Activated CD4-positive, alpha-beta T cell treated with anti-CD3 and anti-CD28 coated beads for 36 hours (primary cell): ENCODE data around the gene CCDC107. TPM values are rescaled to one million over a fixed set of nuclear protein-coding genes. Genes with fewer than 3 reads are reported as not detected.

Experiments used
- ATAC-seq: fragments of 200-7000 bp; cut with Tn5 transposase; one replicate; pipeline ENCODE4 v1.10.0; 2021; ENCODE audit warnings: mild to moderate bottlenecking, moderate library complexity
- CTCF ChIA-PET: fragments of 350-600 bp; sonication (Branson Sonifier 250); formaldehyde crosslinking; loops from one replicate; lab custom pipeline; 2021; ENCODE audit warnings: antibody characterized with exemption; lab: Charles Lee
- POLR2A ChIA-PET: fragments of 350-600 bp; sonication (Branson Sonifier 250); formaldehyde crosslinking; loops from one replicate; lab custom pipeline; 2021; ENCODE audit warnings: antibody characterized with exemption, inconsistent platforms; lab: Charles Lee
- DNase-seq: peaks from one replicate; pipeline ENCODE4 v3.0.0-alpha.2; 2020
- H3K27ac Mint-ChIP-seq: one replicate; pipeline ENCODE4 v1.8.0; 2021; ENCODE audit warnings: mixed read lengths
- H3K27me3 Mint-ChIP-seq: one replicate; pipeline ENCODE4 v1.8.0; 2021; ENCODE audit warnings: mixed read lengths
- H3K36me3 Mint-ChIP-seq: one replicate; pipeline ENCODE4 v1.8.0; 2021; ENCODE audit warnings: low read depth, mixed read lengths
- H3K4me1 Mint-ChIP-seq: one replicate; pipeline ENCODE4 v1.8.0; 2021; ENCODE audit warnings: mixed read lengths
- H3K4me3 Mint-ChIP-seq: one replicate; pipeline ENCODE4 v1.8.0; 2021; ENCODE audit warnings: mild to moderate bottlenecking, moderate library complexity, mixed read lengths
- H3K9me3 Mint-ChIP-seq: one replicate; pipeline ENCODE4 v1.8.0; 2021; ENCODE audit warnings: low read depth, mixed read lengths
- intact Hi-C, 2 experiments: fragments of 100-400 bp; cut with DNase I in 1 of 2; cut with micrococcal nuclease in 1 of 2; formaldehyde crosslinking; loops; one replicate each; pipeline versions ENCODE4 v1.14.2 to v1.15.1; 2022 to 2024; cut with DNase I, micrococcal nuclease
- total RNA-seq, 2 experiments: library from RNA; stranded (reverse); gene quantifications; one replicate each; pipeline ENCODE4 v1.2.3, GENCODE V29; 2021

The CCDC107 gene
- total RNA-seq, 2 experiments from 2014 or later, result 7.9 to 10.4 TPM

DNA sequence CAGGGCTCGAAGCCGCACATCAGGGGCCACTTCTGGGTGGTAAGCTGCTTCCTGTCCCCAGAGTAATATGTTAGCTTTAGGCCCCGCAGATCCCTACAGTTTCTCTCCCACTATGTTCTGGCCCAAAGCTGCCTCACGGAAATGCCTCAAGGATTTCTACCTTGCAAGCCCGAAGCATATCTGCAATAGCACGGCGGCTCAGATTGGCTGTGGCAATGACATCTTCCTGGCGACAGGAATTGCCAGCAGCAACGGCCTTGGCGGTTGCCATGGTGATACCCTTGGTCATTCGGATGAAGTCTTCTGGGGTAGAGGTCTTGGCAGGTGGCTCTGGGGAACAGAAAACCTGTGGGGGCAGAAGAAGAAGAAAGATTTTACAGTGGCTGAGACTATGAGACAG lies 41.9 kb downstream of the CCDC107 start:
- CTCF ChIA-PET, result interaction anchor here (0.9 to 1.4 kb wide), 2 partner anchors 12 to 96 kb away, joined by 3 read pairs; no protein-coding TSS in a partner anchor
- H3K36me3 Mint-ChIP-seq, result peaks cover 40% of the 10 kb centered on the region
- POLR2A ChIA-PET, result no interaction called here
- intact Hi-C loops, result no loop called here
- ATAC-seq, result no peak
- H3K27me3 Mint-ChIP-seq, result no peaks in the 10 kb centered on the region
- no peaks in the 10 kb centered on the region for H3K9me3 Mint-ChIP-seq
- no peak for DNase-seq
- H3K4me1 Mint-ChIP-seq, result peaks cover 1% of the 10 kb centered on the region
- no peak overlapping the region for H3K4me3 Mint-ChIP-seq
- no peak overlapping the region for H3K27ac Mint-ChIP-seq

DNA sequence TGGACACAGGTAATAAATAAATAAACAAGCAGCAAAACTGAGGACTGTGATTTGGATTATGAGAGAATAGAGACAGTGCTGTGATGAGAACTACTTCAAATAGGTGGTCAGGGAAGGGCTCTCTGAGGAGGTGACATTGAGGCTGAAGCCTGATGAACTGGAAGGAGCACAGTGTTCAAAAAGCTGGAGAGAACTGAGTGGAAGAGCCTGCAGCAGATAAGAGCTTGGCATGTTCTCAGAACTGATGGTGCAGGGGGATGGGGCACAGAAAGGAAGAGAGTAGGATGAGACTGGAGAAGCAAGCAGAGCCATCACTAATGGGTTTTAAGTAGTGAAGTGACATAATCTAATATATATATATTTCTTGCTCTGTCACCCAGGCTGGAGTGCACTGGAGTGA lies 42.9 kb downstream of the CCDC107 start:
- ChIA-PET CTCF (interaction anchor here (0.6 to 1.4 kb wide), 8 partner anchors 13 to 1521 kb away, joined by 3 to 4 read pairs (median 3); no protein-coding TSS in a partner anchor), POLR2A (no interaction called here)
- H3K9me3 Mint-ChIP-seq, result no peaks in the 10 kb centered on the region
- H3K4me1 Mint-ChIP-seq, result peaks cover 1% of the 10 kb centered on the region
- ATAC-seq (no peak), DNase-seq (no peak)
- no peak overlapping the region for H3K27ac Mint-ChIP-seq
- H3K4me3 Mint-ChIP-seq, result no peak overlapping the region
- intact Hi-C loops, result no loop called here
- H3K27me3 Mint-ChIP-seq, result no peaks in the 10 kb centered on the region
- H3K36me3 Mint-ChIP-seq, result peaks cover 43% of the 10 kb centered on the region

DNA sequence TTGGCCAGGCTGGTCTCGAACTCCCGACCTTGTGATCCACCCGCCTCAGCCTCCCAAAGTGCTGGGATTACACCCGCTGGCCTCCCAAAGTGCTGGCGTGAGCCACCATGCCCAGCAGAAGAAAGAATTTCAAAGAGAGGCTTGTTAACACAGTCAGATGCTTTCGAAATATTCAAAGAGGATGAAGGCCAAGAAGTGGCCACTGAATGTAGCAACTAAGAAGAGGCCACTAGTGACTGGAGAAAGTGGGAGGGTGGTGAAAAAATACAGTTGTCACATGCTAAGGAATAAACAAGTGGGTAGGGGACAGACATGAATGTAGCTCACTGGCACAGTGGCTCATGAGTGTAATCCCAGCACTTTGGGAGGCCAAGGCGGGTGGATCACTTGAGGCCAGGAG lies 44.6 kb downstream of the CCDC107 start:
- ATAC-seq (no peak), DNase-seq (no peak)
- H3K36me3 Mint-ChIP-seq, result peaks cover 44% of the 10 kb centered on the region
- H3K4me1 Mint-ChIP-seq, result no peaks in the 10 kb centered on the region
- CTCF ChIA-PET, result interaction anchor here (0.7 kb wide), 1 partner anchor 175 kb away, joined by 3 read pairs; no protein-coding TSS in a partner anchor
- no peak overlapping the region for H3K4me3 Mint-ChIP-seq
- H3K9me3 Mint-ChIP-seq, result no peaks in the 10 kb centered on the region
- POLR2A ChIA-PET, result no interaction called here
- H3K27me3 Mint-ChIP-seq, result no peaks in the 10 kb centered on the region
- intact Hi-C loops, result no loop called here
- no peak overlapping the region for H3K27ac Mint-ChIP-seq

DNA sequence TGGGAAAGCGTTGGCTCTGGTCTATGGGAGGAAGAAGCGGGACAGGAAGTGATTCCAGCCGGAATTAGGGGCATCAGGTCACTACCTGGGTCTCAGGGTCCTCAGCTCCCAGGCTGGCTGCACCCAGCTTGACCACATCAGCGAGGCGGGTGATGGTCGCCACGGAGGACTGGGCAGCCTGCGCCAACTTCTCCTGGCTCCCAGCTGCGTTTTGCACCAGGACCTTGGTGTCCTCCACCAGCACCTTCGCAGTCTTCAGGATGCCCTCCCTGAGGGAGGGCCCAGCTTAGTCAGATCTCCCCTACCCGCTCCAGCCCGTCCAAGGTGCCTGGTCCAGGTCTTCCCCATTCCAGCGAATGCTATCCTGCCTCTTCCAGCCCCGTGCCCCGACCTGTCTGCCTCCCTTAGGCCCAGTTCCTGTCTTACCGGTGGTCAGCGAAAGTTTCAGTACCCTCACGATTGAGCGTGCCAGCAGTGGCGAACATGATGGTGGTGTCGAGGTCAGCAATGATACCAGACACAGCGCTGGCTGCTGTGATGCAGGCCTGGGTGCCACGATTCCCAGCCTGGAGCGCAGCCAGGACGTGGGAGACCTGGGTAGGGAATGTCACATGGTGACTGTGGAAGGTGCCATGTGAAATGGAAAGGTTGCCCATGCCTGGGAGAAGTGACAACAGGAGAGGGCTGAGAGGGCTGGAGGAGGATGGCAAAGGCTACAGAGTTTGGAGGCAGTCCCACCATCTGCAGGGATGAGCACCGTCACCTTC lies 46.0 kb downstream of the CCDC107 start:
- H3K9me3 Mint-ChIP-seq, result no peaks in the 10 kb centered on the region
- H3K4me1 Mint-ChIP-seq, result no peaks in the 10 kb centered on the region
- ChIA-PET POLR2A (no interaction called here), CTCF (interaction anchor here (0.5 to 1.0 kb wide), 2 partner anchors 93 to 638 kb away, joined by 3 to 7 read pairs; no protein-coding TSS in a partner anchor)
- H3K4me3 Mint-ChIP-seq, result no peak overlapping the region
- no peak overlapping the region for H3K27ac Mint-ChIP-seq
- intact Hi-C loops, result no loop called here
- ATAC-seq (no peak), DNase-seq (no peak)
- no peaks in the 10 kb centered on the region for H3K27me3 Mint-ChIP-seq
- peaks cover 53% of the 10 kb centered on the region for H3K36me3 Mint-ChIP-seq

DNA sequence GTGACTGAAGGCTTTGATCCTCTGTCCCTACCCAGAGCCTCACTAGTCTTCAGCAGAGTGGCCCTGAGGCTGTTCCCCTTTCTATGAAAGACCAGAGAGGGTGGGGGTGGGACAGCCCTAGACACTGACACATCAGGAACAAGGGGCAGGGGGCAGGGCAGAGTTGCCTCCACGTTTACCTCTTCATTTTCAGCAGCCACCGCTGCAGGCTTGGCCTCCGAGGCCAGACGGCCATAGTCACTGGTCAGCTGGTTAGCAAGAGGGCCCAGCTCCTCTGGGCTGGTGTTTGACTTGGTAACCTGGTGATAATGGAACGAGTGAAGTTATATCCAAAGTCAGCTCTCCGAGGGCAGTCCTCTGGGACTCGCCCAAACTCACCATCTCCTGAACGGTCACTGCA lies 47.3 kb downstream of the CCDC107 start:
- no peaks in the 10 kb centered on the region for H3K4me1 Mint-ChIP-seq
- CTCF ChIA-PET, result interaction anchor here (0.6 to 2.3 kb wide), 5 partner anchors 9 to 107 kb away, joined by 3 to 9 read pairs (median 3); no protein-coding TSS in a partner anchor
- POLR2A ChIA-PET, result no interaction called here
- no peaks in the 10 kb centered on the region for H3K27me3 Mint-ChIP-seq
- DNase-seq (no peak), ATAC-seq (no peak)
- intact Hi-C loops, result no loop called here
- peaks cover 59% of the 10 kb centered on the region for H3K36me3 Mint-ChIP-seq
- H3K27ac Mint-ChIP-seq, result no peak overlapping the region
- no peaks in the 10 kb centered on the region for H3K9me3 Mint-ChIP-seq
- no peak overlapping the region for H3K4me3 Mint-ChIP-seq

DNA sequence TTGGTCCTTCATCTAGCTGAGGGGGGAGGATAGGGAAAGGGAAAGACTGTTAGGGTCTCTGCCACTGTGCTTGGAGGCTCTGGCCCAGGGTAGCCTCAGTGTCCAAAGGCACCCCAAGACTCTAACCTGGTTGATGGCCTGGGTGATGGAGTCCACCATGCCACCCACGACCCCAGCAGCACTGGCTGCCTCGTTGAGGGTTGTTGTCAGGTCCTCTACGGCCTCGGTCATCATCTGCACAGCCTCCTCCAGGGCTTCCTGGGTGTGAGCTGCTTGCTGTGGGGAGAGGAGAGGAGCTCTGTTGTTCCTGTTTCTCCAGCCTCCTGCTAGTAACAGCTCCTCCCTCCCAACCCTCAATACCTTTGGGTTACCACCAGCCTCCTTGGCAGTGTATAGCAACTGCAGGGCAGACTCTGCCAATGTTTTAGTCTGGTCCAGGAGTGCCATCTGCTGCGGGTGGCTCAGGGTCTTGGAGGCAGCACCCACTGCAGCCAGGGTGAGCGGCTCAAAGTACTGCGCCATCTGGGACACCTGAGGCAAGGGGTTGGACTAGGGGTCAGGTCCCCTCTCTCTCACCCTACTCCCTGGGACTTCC lies 47.8 kb downstream of the CCDC107 start:
- POLR2A ChIA-PET, result interaction anchor here (1.1 kb wide), 1 partner anchor 10 kb away, joined by 4 read pairs; no protein-coding TSS in a partner anchor
- CTCF ChIA-PET, result interaction anchor here (0.6 to 2.3 kb wide), 6 partner anchors 9 to 107 kb away, joined by 3 to 9 read pairs (median 3); partner anchors contain the start of gene ARHGEF39
- ATAC-seq (no peak), DNase-seq (no peak)
- Mint-ChIP-seq H3K27me3 (no peaks in the 10 kb centered on the region), H3K36me3 (peaks cover 64% of the 10 kb centered on the region), H3K4me1 (no peaks in the 10 kb centered on the region), H3K4me3 (no peak overlapping the region), H3K27ac (no peak overlapping the region), H3K9me3 (no peaks in the 10 kb centered on the region)
- intact Hi-C loops, result no loop called here

DNA sequence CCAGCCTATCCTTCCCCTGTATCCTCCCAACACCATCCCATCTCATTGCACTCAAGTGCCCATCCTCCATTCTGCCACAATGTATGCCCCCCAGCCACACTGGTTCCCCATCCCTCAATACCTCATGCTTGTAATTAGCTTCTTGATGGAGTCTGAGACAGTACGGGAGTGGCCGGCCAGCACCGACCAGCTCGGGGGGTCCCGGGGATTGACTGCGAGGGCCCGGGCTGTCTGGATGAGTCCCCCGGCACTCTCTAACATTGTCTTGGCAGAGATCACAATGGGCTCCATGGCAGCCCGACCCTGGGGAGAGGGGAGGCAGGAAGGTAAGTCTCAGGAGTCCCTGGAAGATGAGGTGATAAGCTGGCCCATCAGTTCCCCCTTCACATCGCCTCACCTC lies 48.9 kb downstream of the CCDC107 start:
- Mint-ChIP-seq H3K27ac (no peak overlapping the region), H3K27me3 (no peaks in the 10 kb centered on the region), H3K4me1 (peaks cover 4% of the 10 kb centered on the region), H3K36me3 (peaks cover 71% of the 10 kb centered on the region), H3K9me3 (no peaks in the 10 kb centered on the region), H3K4me3 (no peak overlapping the region)
- DNase-seq (no peak), ATAC-seq (no peak)
- CTCF ChIA-PET, result interaction anchor here (1.7 to 2.3 kb wide), 2 partner anchors 10 to 12 kb away, joined by 5 to 9 read pairs; no protein-coding TSS in a partner anchor
- POLR2A ChIA-PET, result interaction anchor here (1.1 kb wide), 1 partner anchor 11 kb away, joined by 4 read pairs; no protein-coding TSS in a partner anchor
- intact Hi-C loops, result no loop called here

DNA sequence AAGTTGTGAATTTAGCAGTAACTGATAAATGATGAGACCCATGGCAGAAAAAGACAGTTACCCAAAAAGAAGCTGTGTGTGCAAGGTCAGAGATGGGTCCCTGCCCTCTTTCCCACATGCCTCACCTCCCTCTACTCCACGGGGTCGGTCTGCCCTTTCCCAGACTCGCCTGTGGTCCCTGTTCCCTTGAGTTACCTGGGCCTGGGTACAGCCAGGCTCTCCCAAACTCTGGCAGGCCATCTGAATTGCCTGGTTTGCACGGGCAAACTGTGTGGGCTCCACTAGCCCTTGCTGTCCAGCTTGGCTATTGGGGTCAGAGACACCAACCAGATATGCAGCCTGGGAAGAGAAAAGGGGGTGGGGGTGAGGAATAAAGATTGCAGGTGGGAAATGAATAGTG lies 50.1 kb downstream of the CCDC107 start:
- POLR2A ChIA-PET, result interaction anchor here (0.7 kb wide), 1 partner anchor 12 kb away, joined by 3 read pairs; no protein-coding TSS in a partner anchor
- H3K27me3 Mint-ChIP-seq, result no peaks in the 10 kb centered on the region

DNA sequence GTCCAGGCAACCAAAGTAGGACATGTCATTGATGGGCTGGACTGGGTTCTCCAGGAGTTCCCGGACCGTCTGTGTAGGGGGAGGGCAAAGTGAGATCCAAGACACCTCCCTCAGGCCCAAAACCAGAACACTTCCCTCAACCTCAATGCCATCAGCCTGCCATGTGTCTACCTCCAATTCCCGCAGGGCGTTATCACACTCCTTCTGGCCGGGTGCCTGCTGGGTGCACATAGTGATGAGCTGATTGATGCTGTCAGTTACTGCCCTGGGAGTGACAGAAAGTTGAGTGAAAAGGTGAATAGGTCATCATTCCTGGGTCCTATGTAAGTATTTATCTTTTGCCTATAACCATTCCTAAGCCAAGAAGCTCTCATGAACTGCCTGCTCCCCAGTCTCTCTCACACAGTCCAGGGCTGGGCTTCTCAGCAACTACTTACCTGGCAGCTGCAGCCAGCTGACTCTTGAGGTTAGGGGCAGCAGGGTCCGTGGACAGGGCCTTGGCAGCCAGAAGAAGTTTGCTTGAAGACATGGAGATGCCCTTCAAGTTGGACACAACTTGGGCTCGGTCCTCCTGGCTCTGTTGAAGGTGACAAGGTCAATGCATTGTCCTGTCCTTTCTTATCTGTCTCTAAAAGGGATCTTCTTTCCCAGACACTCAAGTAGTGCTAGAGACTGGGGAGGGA lies 52.9 kb downstream of the CCDC107 start:
- ATAC-seq, result no peak
- no peak overlapping the region for H3K27ac Mint-ChIP-seq
- no peaks in the 10 kb centered on the region for H3K27me3 Mint-ChIP-seq
- DNase-seq, result no peak
- intact Hi-C loops, result no loop called here
- POLR2A ChIA-PET, result no interaction called here
- H3K4me3 Mint-ChIP-seq, result no peak overlapping the region
- H3K4me1 Mint-ChIP-seq, result peaks cover 7% of the 10 kb centered on the region
- H3K9me3 Mint-ChIP-seq, result no peaks in the 10 kb centered on the region
- H3K36me3 Mint-ChIP-seq, result peaks cover 75% of the 10 kb centered on the region
- CTCF ChIA-PET, result interaction anchor here (0.6 to 4.0 kb wide), 4 partner anchors 14 to 193 kb away, joined by 3 to 22 read pairs (median 3); no protein-coding TSS in a partner anchor

More for the DNA sequence above, 50.1 kb downstream of the CCDC107 start:
- H3K9me3 Mint-ChIP-seq, result no peaks in the 10 kb centered on the region
- H3K4me3 Mint-ChIP-seq, result no peak overlapping the region
- peaks cover 75% of the 10 kb centered on the region for H3K36me3 Mint-ChIP-seq
- H3K27ac Mint-ChIP-seq, result no peak overlapping the region
- CTCF ChIA-PET, result interaction anchor here (0.6 kb wide), 1 partner anchor 80 kb away, joined by 3 read pairs; no protein-coding TSS in a partner anchor
- DNase-seq (no peak), ATAC-seq (no peak)
- peaks cover 7% of the 10 kb centered on the region for H3K4me1 Mint-ChIP-seq
- intact Hi-C loops, result no loop called here
